Activated CD4-positive, CD25-positive, alpha-beta regulatory T cell treated with anti-CD3 and anti-CD28 coated beads, Interleukin-2, amount 50 U/mL, for 72 hours (primary cell): ENCODE data around the gene ACSF2.
A peak's percentile ranks its signal among the peaks of the same experiment; 100 is the strongest.
"Not testable (repeated sequence)": the region's sequence is repeated elsewhere in the genome, so short reads cannot be mapped to it uniquely, and the experiment has no call there.

Experiments
- DNase-seq: peaks from one replicate; pipeline ENCODE4 v3.0.0; 2021

Gene ACSF2

GRCh38 chr17:50465635-50466034, 39.6 kb downstream of the ACSF2 start:
- no peak for DNase-seq

GRCh38 chr17:50466371-50467113, 40.5 kb downstream of the ACSF2 start:
- DNase-seq: no peak

- DNase-seq: no peak
Measured at GRCh38 chr17:50467114-50467854, 41.3 kb downstream of the ACSF2 start.

- DNase-seq: no peak
Measured at GRCh38 chr17:50467855-50468303, 41.9 kb downstream of the ACSF2 start.

GRCh38 chr17:50468304-50469207, 42.5 kb downstream of the ACSF2 start, which contains the start of gene CHAD:
Gene CHAD (minus strand): TSS chr17:50468880. CDS start chr17:50468813, 67 bp downstream.
- DNase-seq: no peak

GRCh38 chr17:50469208-50469605, 43.2 kb downstream of the ACSF2 start:
- DNase-seq: no peak

GRCh38 chr17:50469671-50470305, 43.8 kb downstream of the ACSF2 start:
- DNase-seq: no peak

- DNase-seq: no peak
Measured at GRCh38 chr17:50470426-50470825, 44.4 kb downstream of the ACSF2 start.

GRCh38 chr17:50471009-50471905, 45.2 kb downstream of the ACSF2 start:
- no peak for DNase-seq

- DNase-seq: no peak
Measured at GRCh38 chr17:50472286-50472685, 46.3 kb downstream of the ACSF2 start.

GRCh38 chr17:50472761-50473161, 46.7 kb downstream of the ACSF2 start:
- DNase-seq: not testable (repeated sequence)

- DNase-seq: no peak
Measured at GRCh38 chr17:50473901-50474300, 47.9 kb downstream of the ACSF2 start.

- no peak for DNase-seq
Measured at GRCh38 chr17:50474523-50474922, 48.5 kb downstream of the ACSF2 start.

GRCh38 chr17:50475362-50475761, 49.3 kb downstream of the ACSF2 start:
- no peak for DNase-seq

- not testable (repeated sequence) for DNase-seq
Measured at GRCh38 chr17:50475775-50476544, 49.9 kb downstream of the ACSF2 start.

GRCh38 chr17:50476545-50477315, 50.7 kb downstream of the ACSF2 start:
- no peak for DNase-seq

- DNase-seq: no peak
Measured at GRCh38 chr17:50477976-50478375, 52.0 kb downstream of the ACSF2 start.

GRCh38 chr17:50478391-50479381, 52.7 kb downstream of the ACSF2 start, which contains the start of gene RSAD1:
Gene RSAD1 (plus strand): TSS chr17:50478860. CDS start chr17:50478885, 25 bp downstream.
- DNase-seq: peak; percentile 81
